GM19467 (cell line): ENCODE data around the gene NT5C3A.
"Not testable (repeated sequence)": the region's sequence is repeated elsewhere in the genome, so short reads cannot be mapped to it uniquely, and the experiment has no call there.

Source experiments
- ATAC-seq: cut with Tn5 transposase; IDR thresholded peaks from one replicate; pipeline ENCODE4 v1.9.1; 2021; ENCODE audit warnings: mild to moderate bottlenecking, moderate library complexity; ENCODE audit not compliant: unreplicated experiment

The NT5C3A gene

DNA sequence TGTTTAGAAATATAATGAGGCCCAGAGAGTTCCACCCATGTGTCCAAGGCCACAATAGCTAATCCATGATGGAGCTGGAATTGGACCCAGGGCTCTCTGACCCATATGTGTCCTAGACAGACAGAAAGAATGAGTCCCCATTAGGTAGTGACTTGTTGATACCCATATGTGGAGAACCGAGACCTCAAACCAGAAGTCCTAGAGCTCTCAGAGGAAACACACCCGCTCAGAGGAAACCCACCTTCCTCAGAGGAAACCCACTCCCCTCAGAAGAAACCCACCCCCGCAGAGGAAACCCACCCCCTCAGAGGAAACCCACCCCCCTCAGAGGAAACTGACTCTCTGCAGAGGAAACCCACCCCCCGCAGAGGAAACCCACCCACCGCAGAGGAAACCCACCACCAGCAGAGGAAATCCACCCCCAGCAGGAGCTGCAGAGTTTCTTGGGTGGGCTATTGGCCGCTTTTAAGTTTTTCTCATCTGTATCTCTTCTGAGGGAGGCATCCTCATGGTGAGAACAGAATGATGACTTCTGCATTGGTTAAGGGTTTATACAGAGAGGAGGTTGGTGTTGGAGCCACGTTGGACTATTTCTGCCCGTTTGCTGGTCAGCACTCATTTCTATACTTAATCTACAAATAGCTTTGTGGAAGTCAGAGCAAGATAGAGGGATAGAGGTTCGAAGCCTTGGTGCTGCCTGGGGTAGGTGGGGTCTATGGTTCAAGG, 70.4 kb downstream of the NT5C3A start:
- ATAC-seq, result not testable (repeated sequence)

DNA sequence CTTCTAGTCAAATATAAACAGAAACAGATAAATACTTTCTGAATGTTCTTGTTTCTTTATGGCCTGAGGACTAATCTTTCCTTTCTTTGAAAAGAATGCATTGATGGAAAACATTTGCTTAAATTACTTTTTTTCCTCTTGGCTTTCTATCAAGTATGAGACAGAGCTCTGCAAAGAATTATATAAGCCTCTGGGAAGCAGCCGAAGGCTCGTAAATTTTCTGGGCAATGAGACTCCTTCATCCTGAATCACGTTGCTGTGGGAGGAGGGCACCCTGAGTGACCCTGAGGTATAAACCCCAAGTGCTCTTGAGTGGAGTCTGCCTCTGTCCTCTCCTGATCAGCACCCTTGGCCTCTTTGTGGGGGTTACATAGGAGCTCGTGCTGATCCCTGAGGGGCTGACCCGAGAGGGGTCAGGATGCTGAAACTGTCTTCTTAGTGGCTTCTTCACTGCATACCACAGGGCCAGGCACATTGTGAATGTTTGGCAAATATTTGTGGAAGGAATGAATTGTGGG, 71.4 kb downstream of the NT5C3A start:
- ATAC-seq, result not testable (repeated sequence)

DNA sequence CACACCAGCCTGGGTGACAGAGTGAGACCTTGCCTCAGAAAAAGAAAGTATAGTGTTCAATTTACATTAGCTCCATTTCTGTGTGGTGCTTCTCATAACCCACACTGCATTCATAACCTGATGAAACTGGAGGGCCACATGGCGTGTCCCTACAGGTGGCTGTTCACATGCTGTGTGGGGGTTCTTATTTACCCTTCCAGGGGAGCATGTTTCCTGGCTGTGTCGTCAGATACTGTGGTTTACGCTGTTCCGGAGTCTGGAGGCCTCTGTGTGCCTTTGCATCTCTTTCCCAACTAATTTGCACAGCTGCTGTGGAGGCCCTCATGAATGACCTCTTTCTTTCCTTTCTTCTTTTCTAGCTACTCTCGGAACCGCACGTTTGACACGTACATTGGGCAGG, 74.4 kb downstream of the NT5C3A start:
- peak; percentile 51 for ATAC-seq

DNA sequence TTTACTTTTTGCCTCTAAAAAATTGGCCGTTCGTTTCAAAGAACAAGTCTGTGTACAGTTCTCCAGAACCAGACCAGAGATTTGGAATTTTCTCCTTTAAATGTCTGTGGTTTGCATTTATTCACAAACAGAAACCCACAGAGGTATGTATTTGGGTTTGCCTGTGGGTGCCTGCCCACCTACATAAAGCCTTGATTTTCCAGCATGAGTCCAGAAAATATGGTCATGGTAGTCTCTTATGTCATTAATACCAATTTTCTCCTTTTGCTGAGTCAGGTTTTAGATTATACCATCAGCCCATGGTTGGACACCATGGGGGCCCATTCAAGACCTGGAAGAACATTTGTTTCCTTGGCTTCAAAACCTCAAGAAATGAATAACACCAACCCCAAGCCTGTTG, 82.7 kb downstream of the NT5C3A start:
- ATAC-seq, result not testable (repeated sequence)

DNA sequence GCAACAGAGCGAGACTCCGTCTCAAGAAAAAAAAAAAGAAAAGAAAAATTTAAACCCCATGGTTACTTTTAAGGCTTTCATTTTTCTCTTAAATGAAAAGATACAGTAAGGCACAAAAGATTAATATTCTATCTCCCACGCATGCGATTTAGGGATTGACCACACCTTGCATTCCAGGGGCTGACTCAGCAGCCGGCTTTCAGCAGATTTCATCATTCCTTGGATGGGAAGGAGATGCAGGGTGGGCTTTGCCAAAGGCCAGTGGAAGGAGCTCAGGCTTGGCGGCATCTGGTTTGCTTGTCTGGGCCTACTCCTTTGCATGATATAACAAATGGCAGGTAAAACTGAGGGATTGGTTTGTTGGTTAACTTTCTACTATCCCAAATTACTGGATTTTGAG, 83.3 kb downstream of the NT5C3A start:
- ATAC-seq, result not testable (repeated sequence)

DNA sequence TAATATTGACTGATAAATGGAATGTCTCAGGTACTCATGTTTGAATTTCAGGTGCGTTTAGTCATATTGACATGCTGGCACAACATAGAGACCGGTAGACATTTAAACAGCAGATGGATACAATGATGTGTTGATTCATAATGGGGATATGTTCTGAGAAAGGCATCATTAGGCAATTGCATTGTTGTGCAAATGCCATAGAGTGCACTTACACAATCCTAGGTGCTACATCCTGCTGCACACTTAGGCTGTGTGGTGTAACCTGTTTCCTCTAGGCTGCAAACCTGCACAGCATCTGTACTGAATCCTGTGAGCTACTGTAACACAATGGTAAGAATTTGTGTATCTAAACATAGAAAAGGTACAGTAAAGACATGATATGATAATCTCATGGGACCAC, 85.4 kb downstream of the NT5C3A start:
- ATAC-seq, result not testable (repeated sequence)

DNA sequence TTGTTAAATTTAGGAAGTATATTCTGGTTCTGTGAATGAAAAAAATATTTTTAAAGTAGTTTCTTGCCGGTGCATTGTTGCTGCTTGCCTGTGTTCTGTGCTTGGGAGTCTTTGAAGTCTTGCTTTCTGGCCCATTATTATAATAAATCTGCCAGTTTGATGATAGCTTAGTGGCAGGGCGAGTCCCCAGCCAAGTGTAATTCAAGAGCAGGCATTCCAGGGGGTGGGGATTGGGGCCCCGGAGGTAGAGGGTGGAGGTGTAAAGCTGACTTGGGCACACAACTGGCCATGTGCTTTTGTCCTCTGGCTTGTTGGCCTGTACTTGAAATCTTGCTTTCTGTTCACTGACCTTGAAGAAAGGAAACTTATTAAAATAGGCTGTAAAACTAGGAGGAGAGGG, 90.6 kb downstream of the NT5C3A start:
- not testable (repeated sequence) for ATAC-seq

DNA sequence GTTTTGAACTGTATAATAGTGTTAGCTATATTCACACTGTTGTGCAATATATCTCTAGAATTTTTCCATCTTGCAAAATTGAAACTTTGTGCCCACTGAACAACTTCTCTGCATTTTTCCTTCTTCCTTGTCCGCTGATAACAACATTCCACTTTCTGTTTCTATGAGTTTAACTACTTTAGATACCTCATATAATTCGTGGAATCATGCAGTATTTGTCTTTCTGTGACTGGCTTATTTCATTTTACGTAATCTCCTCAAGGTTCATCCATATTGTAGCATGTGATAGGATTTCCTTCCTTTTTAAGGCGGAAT, 95.4 kb downstream of the NT5C3A start:
- ATAC-seq, result not testable (repeated sequence)

DNA sequence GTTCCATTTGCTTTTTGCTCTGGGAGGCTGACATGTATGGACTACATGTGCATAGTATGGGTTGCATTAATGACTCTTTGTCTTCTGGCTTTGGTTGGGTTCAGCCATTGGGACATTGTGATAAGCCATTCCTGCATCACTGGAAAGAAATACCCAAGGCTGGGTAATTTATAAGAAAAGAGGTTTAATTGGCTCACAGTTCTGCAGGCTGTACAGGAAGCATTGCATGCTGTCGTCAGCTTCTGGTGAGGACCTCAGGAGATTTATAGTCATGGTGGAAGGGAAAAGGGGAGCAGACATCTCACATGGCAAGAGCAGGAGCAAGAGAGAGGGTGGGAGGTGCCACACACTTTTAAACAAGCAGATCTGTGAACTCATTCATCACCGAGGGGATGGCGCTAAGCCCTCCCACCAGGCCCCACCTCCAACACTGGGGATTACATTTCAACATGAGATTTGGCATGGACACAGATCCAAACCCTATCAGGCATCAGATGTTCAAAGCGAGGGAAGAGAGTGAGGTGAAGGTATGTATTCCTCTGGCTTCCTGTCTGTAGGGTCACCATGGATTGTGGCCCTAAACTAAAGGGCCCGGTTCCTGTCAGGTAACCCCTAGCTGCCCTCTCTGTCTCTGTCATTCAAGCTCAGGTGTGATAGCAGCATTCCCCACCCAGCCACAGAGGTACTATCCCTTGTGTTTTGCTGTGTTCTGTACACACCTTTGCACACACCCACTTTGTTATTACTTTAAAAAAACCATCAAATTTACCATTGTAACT, 95.9 kb downstream of the NT5C3A start:
- ATAC-seq, result not testable (repeated sequence)

DNA sequence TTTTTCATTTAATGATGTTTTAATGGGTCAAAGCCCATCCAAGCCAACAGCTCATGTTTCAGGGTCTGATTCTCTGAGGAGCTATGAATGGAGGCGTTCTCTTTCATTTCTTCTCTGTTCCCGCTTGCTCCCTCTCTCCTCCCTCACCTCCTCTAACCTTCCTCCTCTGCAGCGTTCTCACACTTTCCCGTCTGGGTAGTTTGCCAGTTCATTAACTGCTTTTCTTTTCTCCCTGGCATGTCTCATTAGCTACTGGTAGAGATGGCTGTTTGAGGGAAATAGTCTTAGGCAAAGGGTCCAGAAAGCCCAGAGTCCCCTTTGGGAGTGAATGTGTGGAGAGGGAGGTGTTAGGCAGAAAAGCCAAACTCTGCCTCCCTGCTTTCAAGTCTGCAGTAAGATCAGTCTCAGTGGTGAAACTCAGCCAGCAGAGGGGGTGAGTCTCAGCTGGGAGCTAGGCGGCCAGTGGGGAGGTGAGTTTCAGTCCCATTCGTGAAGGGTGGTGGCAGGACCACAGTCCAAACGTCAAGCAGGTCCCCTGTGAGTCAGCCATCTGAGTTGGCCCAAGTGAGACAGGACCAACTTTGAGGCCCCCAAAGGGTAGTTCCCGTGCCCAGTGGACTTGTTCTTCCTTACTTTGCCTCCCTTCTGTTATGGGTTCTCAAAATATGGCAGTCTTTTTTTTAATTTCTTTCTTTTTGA, 98.0 kb downstream of the NT5C3A start:
- ATAC-seq, result peak; percentile 92
